K562 (cell line): ENCODE results near the gene PACSIN2. TPM values are rescaled to one million over a fixed set of nuclear protein-coding genes. Genes with fewer than 3 reads are reported as not detected.

Experiments used
- ATAC-seq: fragments of 200-7000 bp; cut with Tn5 transposase; 3 replicates; pipeline ENCODE4 v1.9.1; 2020; ENCODE audit warnings: moderate library complexity
- BruUV-seq: library from RNA; stranded (reverse); fragments of 400-500 nt; replicated peaks from 2 replicates; lab custom pipeline; 2021; lab: Mats Ljungman, UMichigan
- CTCF ChIA-PET: fragments of 300-600 bp; formaldehyde crosslinking; extraction: SDS; loops from one replicate; lab custom pipeline; 2021; ENCODE audit warnings: low intra/inter-chr PET ratio; lab: Yijun Ruan, JAX
- POLR2A ChIA-PET: fragments of 300-600, 350-650 bp; sonication (Branson Sonifier 250); formaldehyde crosslinking; extraction: SDS; loops from one replicate; lab custom pipeline; 2021; ENCODE audit warnings: antibody characterized with exemption, inconsistent platforms; lab: Yijun Ruan, JAX
- DNase-seq, 4 experiments: peaks; one replicate each; pipeline versions ENCODE4 v3.0.0 to v3.0.0-alpha.2; 2011 to 2018; ENCODE audit warnings: low spot score in 3 of 4, mixed read lengths in 3 of 4; ENCODE audit errors: extremely low read depth in 1 of 4
- FAIRE-seq: peaks from 2 replicates; lab custom pipeline; 2011; peaks lifted over from hg19 to GRCh38; lab: Jason Lieb, UNC
- H2AFZ ChIP-seq: 2 replicates; pipeline ENCODE4 v1.6.0; 2011; ENCODE audit warnings: low read depth, low read length, control low read depth, inconsistent platforms
- H3K27ac ChIP-seq: fragments of 200-600 bp; 3 replicates; pipeline ENCODE4 v1.8.0; 2011; ENCODE audit warnings: low read depth, mild to moderate bottlenecking, control low read depth, inconsistent platforms, low read length, moderate library complexity, mixed read lengths; ENCODE audit errors: extremely low read depth
- H3K27me3 ChIP-seq, 2 experiments: fragments of 300-600 bp in 1 of 2; 2 replicates in 1 of 2; 3 replicates in 1 of 2; pipeline versions ENCODE4 v1.6.0 to v1.8.0; 2011; ENCODE audit warnings: inconsistent platforms in 2 of 2, low read length in 2 of 2, mild to moderate bottlenecking in 1 of 2, mixed read lengths in 1 of 2, moderate library complexity in 1 of 2; ENCODE audit not compliant: control insufficient read depth in 2 of 2, insufficient read depth in 2 of 2
- H3K36me3 ChIP-seq: fragments of 300-600 bp; 3 replicates; pipeline ENCODE4 v1.8.0; 2011; ENCODE audit warnings: mild to moderate bottlenecking, low read length, inconsistent platforms; ENCODE audit not compliant: control insufficient read depth, insufficient read depth
- H3K4me1 ChIP-seq, 2 experiments: fragments of 200-600 bp in 1 of 2; replicated peaks in 1 of 2; 2 replicates in 1 of 2; 3 replicates in 1 of 2; pipeline versions ENCODE4 v1.5.1 to v1.8.0; 2011; ENCODE audit warnings: inconsistent platforms in 2 of 2, low read length in 2 of 2, mild to moderate bottlenecking in 1 of 2, mixed read lengths in 1 of 2, moderate library complexity in 1 of 2; ENCODE audit not compliant: control insufficient read depth in 2 of 2, insufficient read depth in 2 of 2
- H3K4me2 ChIP-seq: 2 replicates; pipeline ENCODE4 v1.6.1; 2011; ENCODE audit warnings: low read length, control low read depth, inconsistent platforms, mixed read lengths; ENCODE audit not compliant: insufficient read depth
- H3K4me3 ChIP-seq: fragments of 200-600 bp; sonication (generic), shearing (Covaris generic); 2 replicates; pipeline ENCODE4 v1.5.1; 2016; ENCODE audit warnings: control low read depth, inconsistent platforms
- H3K79me2 ChIP-seq: fragments of 200-600 bp; 3 replicates; pipeline ENCODE4 v1.8.0; 2011; ENCODE audit warnings: low read length, inconsistent platforms; ENCODE audit not compliant: control insufficient read depth, insufficient read depth
- H3K9ac ChIP-seq, 2 experiments: 2 replicates each; pipeline versions ENCODE4 v1.6.0 to v1.6.1; 2011; ENCODE audit warnings: low read depth in 2 of 2, low read length in 2 of 2, control low read depth in 1 of 2, inconsistent platforms in 1 of 2, mild to moderate bottlenecking in 1 of 2, mixed read lengths in 1 of 2; ENCODE audit not compliant: insufficient read depth in 1 of 2
- H3K9me1 ChIP-seq: one replicate; pipeline ENCODE4 v1.6.0; 2011; ENCODE audit warnings: inconsistent platforms, mild to moderate bottlenecking, low read length, moderate library complexity; ENCODE audit not compliant: control insufficient read depth, insufficient read depth
- H3K9me3 ChIP-seq: replicated peaks from 2 replicates; pipeline ENCODE4 v1.5.1; 2011; ENCODE audit warnings: low read depth, low read length, inconsistent platforms; ENCODE audit not compliant: control insufficient read depth, insufficient read depth
- H4K20me1 ChIP-seq: replicated peaks from 2 replicates; pipeline ENCODE4 v1.6.1; 2011; ENCODE audit warnings: low read length, inconsistent platforms, mixed read lengths; ENCODE audit not compliant: control insufficient read depth, insufficient read depth
- CCAR2 ChIP-seq: fragments of 200-400 bp; formaldehyde crosslinking; IDR thresholded peaks from 2 replicates; pipeline ENCODE4 v1.6.1; 2017; ENCODE audit warnings: mild to moderate bottlenecking, low read depth, low read length
- E2F8 ChIP-seq: fragments of 450-650 bp; IDR thresholded peaks from 2 replicates; pipeline ENCODE4 v1.7.1; 2018; ENCODE audit warnings: mild to moderate bottlenecking, low read depth; ENCODE audit not compliant: partially characterized antibody
- HMG20B ChIP-seq: fragments of 250-450 bp; sonication (Bioruptor Pico); IDR thresholded peaks from 2 replicates; pipeline ENCODE4 v1.5.0; 2021; ENCODE audit warnings: mild to moderate bottlenecking
- HMGXB4 ChIP-seq: sonication (generic); formaldehyde crosslinking; IDR thresholded peaks from 2 replicates; pipeline ENCODE4 v1.8.1; 2023; ENCODE audit warnings: mild to moderate bottlenecking, missing genetic modification reagents
- OTX1 ChIP-seq: fragments of 450-650 bp; formaldehyde crosslinking; IDR thresholded peaks from 2 replicates; pipeline ENCODE4 v1.4.0; 2022; ENCODE audit warnings: mild to moderate bottlenecking
- RNF219 ChIP-seq: fragments of 250-450 bp; sonication (Bioruptor Pico); IDR thresholded peaks from 2 replicates; pipeline ENCODE4 v1.5.0; 2022; ENCODE audit warnings: mild to moderate bottlenecking
- SMC3 ChIP-seq: conservative IDR thresholded peaks from 2 replicates; pipeline ENCODE4 v1.6.1; 2011; ENCODE audit warnings: low read depth, low read length, improper control_type of control experiment; ENCODE audit not compliant: insufficient read depth
- SREBF2 ChIP-seq: sonication (generic); formaldehyde crosslinking; IDR thresholded peaks from 2 replicates; pipeline ENCODE4 v1.4.0; 2020; ENCODE audit warnings: mild to moderate bottlenecking, missing genetic modification reagents
- TARDBP ChIP-seq: fragments of 450-650 bp; IDR thresholded peaks from 2 replicates; pipeline ENCODE4 v1.6.1; 2016
- YY1 ChIP-seq, 3 experiments: IDR thresholded peaks; 2 replicates each; pipeline ENCODE4 v1.6.1; 2011; ENCODE audit warnings: low read length in 2 of 3, mild to moderate bottlenecking in 2 of 3, moderate library complexity in 2 of 3, borderline replicate concordance in 1 of 3, control low read depth in 1 of 3, low read depth in 1 of 3; ENCODE audit not compliant: insufficient read depth in 3 of 3, insufficient replicate concordance in 2 of 3, control insufficient read depth in 1 of 3, insufficient read length in 1 of 3; ENCODE audit errors: extremely low read depth in 1 of 3
- ZC3H11A ChIP-seq: IDR thresholded peaks from 2 replicates; pipeline ENCODE4 v1.6.1; 2012; ENCODE audit warnings: low read depth, low read length, improper control_type of control experiment
- ZNF217 ChIP-seq: sonication (generic); formaldehyde crosslinking; IDR thresholded peaks from 2 replicates; pipeline ENCODE4 v1.8.0; 2022; ENCODE audit warnings: mild to moderate bottlenecking, missing genetic modification reagents
- WGBS: fragments of 100-300 bp; shearing (Covaris generic); methylation state at CpG from one replicate; pipeline ENCODE4 v1.1.6; 2016; ENCODE audit warnings: low coverage, mixed read lengths; ENCODE audit not compliant: insufficient coverage; ENCODE audit errors: missing lambda C conversion rate; 5-methylcytosine and 5-hydroxymethylcytosine counted together
- in situ Hi-C: fragments of 300-500 bp; cut with MboI; formaldehyde crosslinking; loops from 4 replicates; pipeline ENCODE4 v1.15.0; 2018; ENCODE audit warnings: inconsistent platforms, mixed read lengths
- intact Hi-C: fragments of 100-400 bp; cut with micrococcal nuclease; formaldehyde crosslinking; loops from 2 replicates; pipeline ENCODE4 v1.14.2; 2022
- polyA plus RNA-seq, 8 experiments: library from polyadenylated mRNA; depleted of rRNA in 4 of 8; stranded (reverse) in 5 of 8; unstranded in 3 of 8; fragments of >200 nt; fragmentation: Nextera tagmentation in 2 of 8; fragmentation: Illumina TruSeq in 1 of 8; extraction: Ambion mirVana in 2 of 8; extraction: Trizol in 1 of 8; gene quantifications; 2 replicates each; pipeline versions ENCODE4 v1.2.1 to v1.2.3, GENCODE V29; 2011 to 2014; ENCODE audit warnings: inconsistent platforms in 1 of 8, missing spikeins in 1 of 8
- total RNA-seq, 7 experiments: library from RNA; depleted of rRNA in 6 of 7; stranded (reverse); fragments of >200 nt in 6 of 7; fragmentation: Illumina TruSeq in 2 of 7; extraction: Trizol in 2 of 7; gene quantifications; 2 replicates each; pipeline versions ENCODE4 v1.2.1 to v1.2.3, GENCODE V29; 2011 to 2021; ENCODE audit warnings: low replicate concordance in 1 of 7

PACSIN2 gene
- total and polyA plus RNA-seq, 9 of the 15 experiments (the other 6 are each of a cell fraction or from before 2014, with no cell fraction given): 0.45 to 45.1 (median 23.9) TPM

GRCh38 chr22:43008921-43009320, 6.0 kb downstream of the PACSIN2 start:
- Histone ChIP-seq H3K27ac (no peak overlapping the region), H3K9me3 (no peaks in the 10 kb centered on the region), H3K36me3 (no peaks in the 10 kb centered on the region), H3K4me3 (no peak overlapping the region), H3K79me2 (peaks cover 78% of the 10 kb centered on the region), H3K9ac (no peak overlapping the region), H3K9me1 (no peaks in the 10 kb centered on the region), H4K20me1 (peaks cover 19% of the 10 kb centered on the region), H2AFZ (no peak overlapping the region), H3K27me3 (no peaks in the 10 kb centered on the region), H3K4me2 (no peak overlapping the region), H3K4me1 (peaks cover 27 to 31% of the 10 kb centered on the region in 2 experiments; a peak in 4 of 5 replicates)
- ATAC-seq (no peak), DNase-seq (no peak), FAIRE-seq (no peak)
- POLR2A ChIA-PET: interaction anchor here (0.7 kb wide), 1 partner anchor 1436 kb away, joined by 3 read pairs; no protein-coding TSS in a partner anchor
- CTCF ChIA-PET: no interaction called here
- whole genome bisulfite sequencing: 75% methylated on average over 4 of the region's 4 CpGs
- intact Hi-C loops: no loop called here
- BruUV-seq: no TSS peak
- in situ Hi-C loops: no loop called here
- TF ChIP-seq HMGXB4 (CRISPR knock-in tag) (no peak), SREBF2 (CRISPR knock-in tag) (no peak), CCAR2 (no peak), RNF219 (CRISPR knock-in tag) (no peak), E2F8 (no peak), HMG20B (CRISPR knock-in tag) (no peak), ZC3H11A (no peak), ZNF217 (CRISPR knock-in tag) (no peak), YY1 (IDR thresholded peaks at IDR 0.05; ENCODE audit: borderline replicate concordance in 1 of 3, control insufficient read depth in 1 of 3, extremely low read depth in 1 of 3, insufficient read depth in 3 of 3, insufficient read length in 1 of 3, insufficient replicate concordance in 2 of 3, low read depth in 1 of 3, low read length in 2 of 3) (no peak), SMC3 (no peak), OTX1 (no peak), TARDBP (no peak)
